Fibroblast of the aortic adventitia (primary cell): Measurements from ENCODE around the gene C20orf144. TPM values are rescaled to one million over a fixed set of nuclear protein-coding genes. Genes with fewer than 3 reads are reported as not detected.

ENCODE experiments used
- DNase-seq: peaks from one replicate; pipeline ENCODE4 v3.0.0-alpha.2; 2010; ENCODE audit warnings: low read depth
- H3K4me3 ChIP-seq: 2 replicates; pipeline ENCODE4 v1.5.1; 2011; ENCODE audit warnings: low read depth, mild to moderate bottlenecking, control low read depth, low read length, moderate library complexity
- total RNA-seq: library from RNA; depleted of rRNA; stranded (reverse); fragments of >200 nt; gene quantifications from 2 replicates; pipeline ENCODE4 v1.2.3, GENCODE V29; 2012; ENCODE audit warnings: low replicate concordance
- TF ChIP-seq, protein P1 (sequence below): IDR thresholded peaks from 2 replicates; pipeline ENCODE4 v1.5.1; 2011; ENCODE audit warnings: mild to moderate bottlenecking, low read length, control low read depth, inconsistent platforms; ENCODE audit not compliant: insufficient read depth

Gene C20orf144
- total RNA-seq, 1 donor: 0.18 TPM

GRCh38 chr20:33664762-33665144 lies 2.6 kb downstream of the C20orf144 start:
- DNase-seq: no peak
- H3K4me3 ChIP-seq: no peak overlapping the region
- TF ChIP-seq, protein P1, sequence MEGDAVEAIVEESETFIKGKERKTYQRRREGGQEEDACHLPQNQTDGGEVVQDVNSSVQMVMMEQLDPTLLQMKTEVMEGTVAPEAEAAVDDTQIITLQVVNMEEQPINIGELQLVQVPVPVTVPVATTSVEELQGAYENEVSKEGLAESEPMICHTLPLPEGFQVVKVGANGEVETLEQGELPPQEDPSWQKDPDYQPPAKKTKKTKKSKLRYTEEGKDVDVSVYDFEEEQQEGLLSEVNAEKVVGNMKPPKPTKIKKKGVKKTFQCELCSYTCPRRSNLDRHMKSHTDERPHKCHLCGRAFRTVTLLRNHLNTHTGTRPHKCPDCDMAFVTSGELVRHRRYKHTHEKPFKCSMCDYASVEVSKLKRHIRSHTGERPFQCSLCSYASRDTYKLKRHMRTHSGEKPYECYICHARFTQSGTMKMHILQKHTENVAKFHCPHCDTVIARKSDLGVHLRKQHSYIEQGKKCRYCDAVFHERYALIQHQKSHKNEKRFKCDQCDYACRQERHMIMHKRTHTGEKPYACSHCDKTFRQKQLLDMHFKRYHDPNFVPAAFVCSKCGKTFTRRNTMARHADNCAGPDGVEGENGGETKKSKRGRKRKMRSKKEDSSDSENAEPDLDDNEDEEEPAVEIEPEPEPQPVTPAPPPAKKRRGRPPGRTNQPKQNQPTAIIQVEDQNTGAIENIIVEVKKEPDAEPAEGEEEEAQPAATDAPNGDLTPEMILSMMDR: no peak

DNA sequence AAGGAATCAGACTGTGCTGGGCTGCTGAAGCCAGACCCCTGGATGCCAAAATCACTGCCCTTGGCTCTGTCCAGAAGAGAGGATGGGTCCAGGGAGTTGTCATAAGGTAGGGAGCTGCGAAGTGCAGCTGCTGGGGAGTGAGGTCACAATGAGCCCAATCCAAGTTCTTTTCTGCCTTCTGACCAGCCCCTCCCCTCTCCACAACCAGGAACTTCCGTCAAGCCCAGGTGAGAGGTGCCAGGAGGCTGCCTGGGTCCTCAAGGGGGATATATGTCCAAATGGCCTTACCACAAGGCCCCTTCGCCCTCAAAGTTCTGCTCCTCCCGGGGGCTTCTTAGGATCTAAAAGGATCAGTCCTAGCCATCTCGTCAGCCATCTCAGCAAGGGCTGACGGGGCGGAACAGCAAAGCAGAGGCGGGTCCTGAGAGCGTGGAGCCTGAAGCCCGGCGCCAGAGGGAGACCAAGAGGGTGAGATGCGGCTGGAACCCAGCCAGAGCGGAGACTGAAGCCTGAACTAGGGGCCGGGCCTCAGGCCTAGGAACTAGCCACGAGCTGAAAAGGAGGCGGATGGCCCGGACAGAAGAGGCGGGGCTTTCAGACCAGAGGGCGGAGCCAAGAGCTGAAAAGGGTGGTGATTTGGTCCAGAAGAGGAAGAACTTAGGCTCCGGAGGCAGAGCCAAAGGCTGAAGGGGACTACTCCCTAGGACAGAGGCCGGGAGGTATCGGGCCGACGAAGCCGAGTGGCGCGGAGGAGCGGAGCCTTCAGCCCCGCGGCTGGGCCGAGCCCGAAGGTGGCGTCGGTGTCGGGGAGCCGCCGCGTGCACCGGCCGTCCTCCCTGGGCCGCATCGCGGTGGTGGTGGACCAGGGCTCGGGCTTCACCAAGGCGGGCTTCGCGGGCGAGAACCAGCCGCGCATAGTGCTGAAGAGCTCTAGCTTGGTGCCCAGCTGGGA lies 4.4 kb downstream of the C20orf144 start, which contains the start of gene ACTL10:
Gene ACTL10, plus strand, starts transcription at position 651 of the 952 bp plus-strand sequence. CDS start 555 bp downstream, outside the sequence.
- peak; percentile 99 for DNase-seq
- H3K4me3 ChIP-seq: peak within 1 kb of the TSS; percentile 63
- TF ChIP-seq, protein P1: peak; percentile 60

DNA sequence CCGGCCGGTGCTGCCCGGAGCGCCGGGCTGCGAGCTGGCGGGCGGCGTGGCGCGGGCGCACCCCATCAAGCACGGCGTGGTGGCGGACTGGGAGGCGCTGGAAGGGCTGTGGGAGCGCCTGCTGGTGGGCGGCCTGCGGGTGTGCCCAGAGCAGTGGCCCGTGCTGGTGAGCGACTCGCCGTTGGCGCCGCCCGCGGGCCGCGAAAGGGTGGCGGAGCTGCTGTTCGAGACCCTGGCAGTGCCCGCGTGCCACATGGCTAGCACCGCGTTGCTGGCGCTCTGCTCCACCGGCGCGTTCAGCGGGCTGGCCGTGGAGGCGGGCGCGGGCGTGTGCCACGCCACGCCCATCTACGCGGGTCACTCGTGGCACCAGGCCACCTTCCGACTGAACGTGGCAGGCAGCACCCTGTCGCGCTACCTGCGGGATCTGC lies 5.1 kb downstream of the C20orf144 start:
- DNase-seq: peak; percentile 21
- TF ChIP-seq, protein P1: no peak
- peak overlapping the region; percentile 63 for H3K4me3 ChIP-seq

- TF ChIP-seq, protein P1: peak; percentile 85
- peak; percentile 74 for DNase-seq
- peak overlapping the region; percentile 63 for H3K4me3 ChIP-seq
Measured at GRCh38 chr20:33667676-33668465, 5.7 kb downstream of the C20orf144 start.

DNA sequence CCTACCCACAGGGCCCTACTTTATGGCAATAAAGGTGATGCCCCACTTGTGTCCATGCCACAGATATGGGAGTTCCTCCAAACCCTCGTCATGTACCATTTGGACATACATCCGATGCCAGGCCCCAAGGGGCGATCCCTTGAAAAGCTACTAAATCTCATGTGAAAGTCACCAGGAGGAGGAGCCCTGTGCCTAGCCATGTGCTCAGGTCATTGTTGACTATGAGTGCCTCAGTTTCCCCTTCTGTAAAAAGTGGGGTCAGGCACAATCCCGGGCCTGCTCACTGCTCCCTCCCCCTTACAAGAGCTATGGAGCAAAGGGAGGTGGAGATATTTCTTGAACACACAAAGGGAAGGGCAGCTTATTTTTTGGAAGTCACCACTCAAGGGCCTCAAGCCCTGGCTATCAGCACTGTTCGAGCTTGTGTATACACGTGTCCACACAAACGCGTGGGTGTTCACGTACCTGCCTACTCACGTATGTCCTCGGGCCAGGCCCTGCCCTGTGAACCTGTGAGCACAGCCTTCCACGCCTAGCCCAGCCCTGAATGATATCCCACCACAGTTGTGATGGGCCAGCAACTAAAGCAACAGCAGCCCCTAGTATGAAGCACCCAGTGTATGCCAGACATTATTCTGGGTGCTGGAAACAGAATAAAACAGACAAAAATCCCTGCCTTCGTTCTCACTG lies 6.5 kb downstream of the C20orf144 start:
- no peak overlapping the region for H3K4me3 ChIP-seq
- TF ChIP-seq, protein P1: no peak
- DNase-seq: no peak

DNA sequence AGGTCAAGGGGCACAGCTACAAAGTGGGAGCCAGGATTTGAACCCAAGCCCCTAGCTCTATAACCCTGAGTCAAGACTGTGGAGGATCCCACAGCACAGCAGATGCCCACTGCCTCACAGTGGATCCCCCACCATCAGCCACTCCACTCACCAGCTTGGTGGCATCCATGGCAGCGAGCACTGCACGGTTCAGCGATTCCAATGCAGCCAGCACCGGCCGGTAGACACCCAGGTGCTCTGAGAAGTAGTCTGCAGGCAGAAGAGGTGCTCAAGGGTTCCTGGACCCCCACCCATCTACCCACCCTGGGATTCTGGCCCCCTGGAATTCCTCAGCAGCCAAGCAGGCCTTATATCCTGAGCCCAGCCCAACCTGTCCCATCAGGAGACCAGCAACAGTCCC lies 7.1 kb downstream of the C20orf144 start:
- H3K4me3 ChIP-seq: no peak overlapping the region
- DNase-seq: no peak
- TF ChIP-seq, protein P1: no peak
